GM21390 (cell line): Measurements from ENCODE around the gene NOS2.
"Not testable (repeated sequence)": the region's sequence is repeated elsewhere in the genome, so short reads cannot be mapped to it uniquely, and the experiment has no call there.

ENCODE experiments used
- ATAC-seq: cut with Tn5 transposase; IDR thresholded peaks from one replicate; pipeline ENCODE4 v1.9.1; 2021; ENCODE audit not compliant: unreplicated experiment

Gene NOS2

GRCh38 chr17:27759528-27759927 is 40.8 kb downstream of the NOS2 start:
- ATAC-seq, result no peak

DNA sequence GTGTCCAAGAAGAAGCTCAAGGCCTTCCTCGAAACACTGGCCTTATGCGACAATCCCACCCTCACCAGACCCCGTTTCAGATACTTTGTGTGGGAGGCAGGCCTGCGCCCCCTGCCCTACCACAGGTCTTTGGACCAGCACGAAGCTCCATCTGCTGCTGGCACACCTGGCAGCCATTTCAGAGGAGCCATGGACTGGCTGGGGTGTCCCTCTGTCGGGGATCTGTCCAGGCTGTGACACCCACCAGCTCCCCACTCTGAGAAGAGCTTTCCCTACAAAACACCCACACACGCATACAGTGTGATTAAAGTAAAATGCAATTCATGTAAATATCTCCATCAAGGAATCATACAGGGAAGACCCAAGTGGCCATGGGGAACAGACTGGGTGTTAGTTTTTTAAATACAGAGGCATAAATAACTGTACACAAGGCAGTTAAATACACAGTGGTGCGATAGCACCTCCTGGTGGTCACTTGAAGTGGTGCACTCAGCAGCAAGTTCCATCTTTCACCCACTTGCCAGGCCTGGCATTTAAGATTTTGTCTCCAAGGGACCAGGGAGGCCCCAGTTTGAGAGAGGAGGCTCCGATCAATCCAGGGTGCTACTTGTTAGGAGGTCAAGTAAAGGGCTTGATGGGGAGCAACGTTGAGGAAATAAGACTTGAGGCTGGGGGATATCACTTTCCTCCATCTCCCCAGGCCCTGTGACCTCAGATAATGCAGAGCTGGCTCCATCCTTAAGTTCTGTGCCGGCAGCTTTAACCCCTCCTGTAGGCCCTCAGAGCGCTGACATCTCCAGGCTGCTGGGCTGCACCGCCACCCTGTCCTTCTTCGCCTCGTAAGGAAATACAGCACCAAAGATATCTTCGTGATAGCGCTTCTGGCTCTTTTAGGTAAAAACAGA is 43.6 kb downstream of the NOS2 start:
- no peak for ATAC-seq

GRCh38 chr17:27755706-27756466 is 44.4 kb downstream of the NOS2 start:
- no peak for ATAC-seq

DNA sequence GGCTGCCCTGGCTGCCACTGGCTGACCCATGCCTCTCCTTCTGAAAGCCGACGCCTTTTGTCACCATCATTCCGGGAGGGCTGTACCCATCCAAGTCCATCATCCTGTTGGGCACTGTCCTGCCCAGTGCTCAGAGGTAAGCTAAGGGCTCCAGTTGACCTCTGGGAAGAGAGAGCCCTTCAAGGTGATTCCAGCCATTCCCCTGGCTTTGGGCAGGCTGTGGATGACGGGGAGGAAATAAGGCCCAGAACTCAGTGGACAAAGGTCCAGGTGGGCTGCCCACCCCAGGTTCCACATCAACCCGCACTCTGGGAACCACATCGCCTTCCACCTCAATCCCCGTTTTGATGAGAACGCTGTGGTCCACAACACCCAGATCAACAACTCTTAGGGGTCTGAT is 45.8 kb downstream of the NOS2 start:
- ATAC-seq, result no peak

DNA sequence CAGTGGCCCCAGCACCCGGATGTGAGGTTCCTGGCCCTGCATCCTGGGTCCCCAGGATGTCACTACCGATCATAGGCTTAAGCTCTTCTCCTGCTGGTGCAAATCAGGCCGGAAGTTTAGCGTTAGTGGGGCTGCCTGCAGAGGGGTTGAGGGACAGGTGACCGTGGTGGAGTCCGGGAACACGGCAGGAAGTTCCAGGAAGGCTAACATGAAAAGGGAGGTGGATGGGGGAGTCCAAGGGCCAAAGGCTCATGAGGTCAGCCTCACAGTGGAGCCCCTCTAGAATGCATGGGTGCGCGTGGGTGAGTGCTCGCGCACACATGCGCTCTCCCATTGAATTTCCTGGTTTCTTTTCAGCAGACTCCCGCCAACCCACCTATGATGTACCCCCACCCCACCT is 46.6 kb downstream of the NOS2 start:
- ATAC-seq, result not testable (repeated sequence)

GRCh38 chr17:27752831-27753619 is 47.3 kb downstream of the NOS2 start:
- not testable (repeated sequence) for ATAC-seq

GRCh38 chr17:27751622-27752490 is 48.5 kb downstream of the NOS2 start:
- ATAC-seq, result no peak

DNA sequence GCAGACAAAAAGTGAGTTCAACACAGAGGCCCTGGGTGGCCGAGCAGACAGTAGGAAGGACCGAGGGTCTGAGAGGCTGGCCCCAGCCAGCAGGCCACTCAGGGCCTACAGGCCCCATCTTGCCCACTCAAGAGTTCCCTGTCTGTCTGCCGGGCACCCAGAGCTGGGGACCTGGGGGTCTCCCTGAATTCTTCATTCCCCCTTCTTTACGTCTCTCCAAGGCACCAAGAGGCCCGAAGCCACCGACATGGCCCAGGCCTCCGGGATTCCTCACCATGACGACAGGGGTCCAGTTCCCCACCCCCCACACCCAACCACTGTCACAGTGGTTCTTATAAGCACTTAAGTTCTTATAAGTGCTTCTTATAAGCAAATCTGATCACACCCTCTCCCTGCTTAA is 49.2 kb downstream of the NOS2 start:
- ATAC-seq, result no peak

DNA sequence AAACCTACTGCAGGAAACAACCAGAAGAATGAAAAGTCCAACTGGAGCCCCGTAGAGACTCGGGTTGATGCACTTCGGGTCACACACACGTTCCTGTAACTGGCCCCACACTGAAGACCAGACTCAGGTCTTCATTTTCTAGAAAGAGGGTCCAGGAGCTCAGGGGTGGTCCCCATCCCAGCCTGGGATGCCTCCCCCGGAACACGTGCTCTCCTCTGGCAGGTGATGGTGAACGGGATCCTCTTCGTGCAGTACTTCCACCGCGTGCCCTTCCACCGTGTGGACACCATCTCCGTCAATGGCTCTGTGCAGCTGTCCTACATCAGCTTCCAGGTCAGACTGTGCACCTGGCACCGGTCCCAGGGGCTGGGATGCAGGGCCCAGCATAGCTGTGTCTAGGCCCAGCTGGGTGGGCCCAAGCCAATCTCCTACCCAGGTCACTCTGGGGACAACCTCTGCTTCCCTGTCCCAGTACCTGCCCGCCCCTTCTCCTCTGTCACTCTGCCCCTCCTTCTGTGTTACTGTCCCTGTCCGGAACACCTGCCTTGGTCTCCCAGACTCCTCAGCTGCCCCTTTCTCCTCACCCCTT is 50.7 kb downstream of the NOS2 start:
- ATAC-seq, result not testable (repeated sequence)

DNA sequence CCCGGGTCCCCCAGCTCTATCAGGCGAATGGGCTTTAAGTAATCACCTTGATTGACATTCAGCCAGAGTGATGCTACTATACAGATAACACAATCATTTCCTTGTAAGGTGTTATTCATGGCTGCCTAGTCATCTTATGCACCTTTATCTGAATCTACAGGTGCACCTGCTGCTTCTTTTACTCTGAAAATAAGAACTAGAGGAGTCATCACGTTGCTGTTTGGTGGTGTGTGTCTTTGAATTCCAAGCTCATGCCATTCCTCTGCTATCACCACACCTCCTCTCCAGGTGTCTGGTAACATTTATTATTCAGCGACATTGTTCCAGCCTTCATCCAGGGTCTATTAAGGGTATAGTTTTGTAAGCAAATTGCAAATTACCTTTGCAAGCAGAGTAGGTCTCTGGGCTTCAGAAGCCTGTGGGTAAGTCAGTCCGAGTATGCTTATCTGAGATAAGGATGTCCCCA is 51.9 kb downstream of the NOS2 start:
- ATAC-seq, result no peak

- ATAC-seq, result no peak
These were observed 52.6 kb downstream of the NOS2 start for GRCh38 chr17:27747462-27748359.

DNA sequence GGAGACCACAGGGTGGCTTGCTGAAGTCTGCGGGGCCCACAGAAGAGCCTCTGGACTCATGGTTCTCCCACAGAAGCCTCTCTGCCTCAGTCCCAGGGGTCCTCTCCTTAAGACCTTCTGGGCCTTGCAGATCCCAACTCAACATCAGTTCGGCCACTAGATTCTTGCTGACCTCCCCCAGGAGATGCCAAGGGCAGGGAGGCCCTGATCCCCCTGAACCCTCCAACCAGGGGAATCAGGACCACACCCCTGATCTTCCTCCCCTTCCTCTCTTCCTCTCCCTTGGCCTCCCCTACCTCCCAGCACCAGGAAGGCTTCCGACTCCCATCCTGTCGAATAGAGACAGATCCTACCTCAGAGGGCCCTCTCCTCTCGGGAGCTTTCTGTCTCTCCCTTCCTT is 53.4 kb downstream of the NOS2 start:
- no peak for ATAC-seq

- ATAC-seq, result not testable (repeated sequence)
These were observed 54.0 kb downstream of the NOS2 start for GRCh38 chr17:27746320-27746719.

GRCh38 chr17:27745207-27745830 is 55.0 kb downstream of the NOS2 start:
- ATAC-seq, result not testable (repeated sequence)

GRCh38 chr17:27743281-27743885 is 56.9 kb downstream of the NOS2 start:
- no peak for ATAC-seq

DNA sequence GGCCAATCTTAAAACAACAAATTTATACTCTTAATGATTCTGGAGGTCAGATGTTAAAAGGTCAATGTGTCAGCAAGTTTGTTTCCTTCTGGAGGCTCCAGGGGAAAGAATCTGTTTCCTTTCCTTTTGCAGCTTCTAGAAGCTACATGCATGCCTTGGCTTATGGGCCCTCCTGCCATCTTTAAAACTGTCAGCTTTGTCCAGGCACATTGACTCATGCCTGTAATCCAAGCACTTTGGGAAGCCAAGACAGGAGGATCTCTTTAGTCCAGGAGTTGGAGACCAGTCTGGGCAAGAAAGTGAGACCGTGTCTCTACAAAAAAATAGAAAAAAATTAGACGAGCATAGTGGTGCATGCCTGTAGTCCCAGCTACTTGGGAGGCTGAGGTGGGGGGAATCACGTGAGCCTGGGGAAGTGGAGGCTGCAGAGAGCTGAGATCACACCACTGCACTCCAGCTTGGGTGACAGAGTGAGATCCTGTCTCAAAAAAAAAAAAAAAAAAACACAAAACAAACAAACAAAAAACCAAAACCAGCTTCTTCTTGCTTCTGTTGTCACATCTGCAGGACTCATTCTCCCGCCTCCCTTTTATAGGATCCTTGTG is 58.3 kb downstream of the NOS2 start:
- ATAC-seq, result no peak

GRCh38 chr17:27741361-27741861 is 58.9 kb downstream of the NOS2 start:
- no peak for ATAC-seq
